Fibroblast of gingiva (primary cell): ENCODE measurements around the gene NEURL1.
A peak's percentile ranks its signal among the peaks of the same experiment; 100 is the strongest.

Experiments
- DNase-seq: peaks from one replicate; pipeline ENCODE4 v3.0.0-alpha.2; 2011; ENCODE audit warnings: low read depth

NEURL1 gene, protein sequence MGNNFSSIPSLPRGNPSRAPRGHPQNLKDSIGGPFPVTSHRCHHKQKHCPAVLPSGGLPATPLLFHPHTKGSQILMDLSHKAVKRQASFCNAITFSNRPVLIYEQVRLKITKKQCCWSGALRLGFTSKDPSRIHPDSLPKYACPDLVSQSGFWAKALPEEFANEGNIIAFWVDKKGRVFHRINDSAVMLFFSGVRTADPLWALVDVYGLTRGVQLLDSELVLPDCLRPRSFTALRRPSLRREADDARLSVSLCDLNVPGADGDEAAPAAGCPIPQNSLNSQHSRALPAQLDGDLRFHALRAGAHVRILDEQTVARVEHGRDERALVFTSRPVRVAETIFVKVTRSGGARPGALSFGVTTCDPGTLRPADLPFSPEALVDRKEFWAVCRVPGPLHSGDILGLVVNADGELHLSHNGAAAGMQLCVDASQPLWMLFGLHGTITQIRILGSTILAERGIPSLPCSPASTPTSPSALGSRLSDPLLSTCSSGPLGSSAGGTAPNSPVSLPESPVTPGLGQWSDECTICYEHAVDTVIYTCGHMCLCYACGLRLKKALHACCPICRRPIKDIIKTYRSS

DNA sequence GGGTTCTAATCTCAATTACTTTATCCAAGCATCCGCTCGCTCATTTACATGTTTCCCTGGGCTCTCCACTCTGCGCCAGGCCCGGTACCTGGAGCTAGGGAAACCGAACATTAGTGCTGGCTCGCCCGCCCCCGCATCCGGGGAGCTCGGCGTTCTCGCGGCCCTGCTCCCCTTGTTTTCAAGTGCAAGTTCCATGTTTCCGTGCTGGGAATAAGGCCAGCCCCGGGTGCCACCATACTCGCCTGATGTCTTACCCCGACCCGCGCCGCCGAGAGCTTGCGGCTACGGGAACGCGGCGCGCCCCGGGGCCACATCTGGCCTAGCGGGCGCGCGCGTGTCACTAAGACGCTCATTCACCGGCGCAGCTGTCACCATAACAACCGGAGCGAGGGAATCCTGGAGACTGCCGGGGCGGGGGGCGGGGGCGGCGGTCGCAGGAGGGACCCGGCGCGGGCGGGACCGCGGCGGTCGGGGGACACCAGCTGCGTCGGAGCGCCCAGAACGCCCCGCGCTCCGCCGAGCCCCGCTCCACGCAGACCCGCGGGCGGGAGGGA is at the start of gene NEURL1:
NEURL1 (plus strand) TSS at position 344 of the 554 bp plus-strand sequence. CDS start 683 bp downstream, outside the sequence.
- no peak for DNase-seq

DNA sequence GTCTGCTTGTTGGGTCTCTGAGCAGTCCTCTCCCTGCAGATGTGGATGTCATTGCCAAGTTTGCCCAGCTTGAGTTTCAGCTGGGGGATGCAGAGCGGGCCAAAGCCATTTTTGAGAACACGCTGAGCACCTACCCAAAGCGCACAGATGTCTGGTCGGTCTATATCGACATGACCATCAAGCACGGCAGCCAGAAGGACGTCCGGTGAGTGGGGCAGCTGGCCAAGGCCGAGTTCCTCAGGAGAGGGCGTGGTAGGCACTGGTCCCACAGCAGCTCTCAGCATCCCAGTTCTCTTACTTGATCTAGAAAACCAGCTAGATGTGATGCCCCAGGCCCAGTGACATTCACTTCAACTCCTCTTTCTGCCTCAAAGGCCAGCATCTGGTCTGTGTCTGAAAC is 49.0 kb upstream of the NEURL1 start:
- DNase-seq: no peak

- no peak for DNase-seq
Measured at GRCh38 chr10:103445366-103445765, 48.1 kb upstream of the NEURL1 start.

- DNase-seq: peak; percentile 89
Measured at GRCh38 chr10:103445767-103446567, 47.5 kb upstream of the NEURL1 start.

DNA sequence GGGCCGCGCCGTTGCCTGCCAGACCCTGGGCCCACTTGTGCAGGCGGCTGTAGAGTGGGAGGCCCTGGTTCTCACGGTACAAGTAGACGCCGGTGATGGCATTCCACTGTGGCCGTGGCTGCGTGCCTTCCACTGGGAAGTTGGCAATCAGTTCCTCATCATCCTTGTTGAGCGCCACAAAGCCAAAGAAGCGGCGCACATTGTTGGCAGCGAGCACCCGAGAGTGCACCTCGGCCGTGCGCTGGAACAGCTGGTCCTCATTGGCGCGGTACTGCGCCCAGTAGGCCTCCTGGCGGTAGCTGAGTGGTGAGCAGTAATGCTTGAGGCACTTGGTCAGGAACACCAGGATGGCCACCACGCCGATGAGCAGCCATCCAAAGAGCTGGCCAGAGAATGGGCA is 46.3 kb upstream of the NEURL1 start:
- no peak for DNase-seq

DNA sequence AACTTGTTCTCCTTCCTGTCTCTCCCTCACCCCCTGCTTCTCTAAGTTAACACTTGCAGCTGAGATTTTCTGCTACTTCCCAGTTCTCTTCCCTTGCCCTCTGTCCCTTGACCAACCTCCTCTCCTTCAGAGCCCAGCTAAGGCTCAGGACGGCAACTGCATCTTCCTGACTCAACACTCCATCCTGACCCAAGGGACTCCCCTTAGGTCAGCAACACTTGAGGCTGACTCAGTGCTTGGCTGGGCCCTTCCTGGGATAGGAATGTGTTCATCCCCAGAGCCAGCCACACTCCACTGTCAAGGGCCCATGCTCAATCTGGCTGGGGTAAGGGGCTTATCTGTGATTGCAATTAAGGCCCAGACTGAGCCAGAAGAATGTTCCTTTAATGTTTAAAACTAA is 44.8 kb upstream of the NEURL1 start:
- DNase-seq: peak; percentile 86

DNA sequence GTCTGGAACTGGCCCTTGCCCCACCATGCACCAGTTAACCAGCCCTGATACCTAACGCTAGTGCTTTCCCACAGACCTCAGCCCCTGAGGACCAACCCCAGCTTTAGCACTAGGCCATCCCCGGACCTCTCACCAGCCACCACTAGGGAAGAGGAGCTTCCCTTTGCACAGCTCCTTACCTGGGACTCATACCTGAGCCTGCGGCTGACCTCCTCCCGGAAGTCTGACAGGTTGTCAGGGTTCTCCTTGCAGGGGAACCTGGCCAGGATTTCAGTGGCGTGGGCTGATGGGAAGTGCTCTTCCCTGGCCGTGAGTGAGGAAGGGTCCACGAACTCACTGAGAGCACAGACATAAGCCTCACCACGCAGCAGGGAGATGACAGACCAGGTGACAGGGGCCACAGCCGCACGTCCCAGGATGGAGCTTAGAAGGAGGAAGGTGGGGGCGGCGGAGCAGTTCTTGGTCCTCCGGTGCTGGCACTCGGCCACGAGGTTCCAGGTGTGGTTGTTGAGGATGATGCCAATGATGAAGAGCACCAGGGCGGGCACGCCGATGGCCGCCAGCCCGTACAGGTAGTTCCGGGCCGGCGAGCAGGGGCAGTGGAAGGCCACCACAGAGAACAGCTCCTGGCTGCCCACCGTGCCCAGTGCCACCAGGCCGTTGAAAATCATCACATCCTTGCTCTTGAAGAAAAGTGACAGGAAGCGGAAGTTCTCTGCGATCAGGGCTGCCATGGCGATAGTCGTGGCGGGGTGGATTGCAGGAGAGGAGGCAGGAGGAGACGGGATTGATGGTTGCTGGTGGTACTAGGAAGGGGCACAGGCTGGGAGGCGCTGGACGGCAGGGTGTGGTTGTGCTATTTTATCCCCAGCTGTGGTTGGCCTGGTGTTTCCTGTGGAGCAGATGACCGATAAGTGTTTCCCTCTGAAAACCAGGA is 44.0 kb upstream of the NEURL1 start:
- DNase-seq: no peak

GRCh38 chr10:103450201-103450695 is 43.3 kb upstream of the NEURL1 start:
- no peak for DNase-seq

GRCh38 chr10:103451091-103451813 is 42.3 kb upstream of the NEURL1 start:
- DNase-seq: peak; percentile 69

- peak; percentile 50 for DNase-seq
Measured at GRCh38 chr10:103451831-103452505, 41.5 kb upstream of the NEURL1 start, which contains the start of gene CALHM2. Gene CALHM2 (minus strand): TSS chr10:103452370. CDS start chr10:103449941, 2,429 bp downstream.

GRCh38 chr10:103452506-103453230 is 40.8 kb upstream of the NEURL1 start:
- no peak for DNase-seq

DNA sequence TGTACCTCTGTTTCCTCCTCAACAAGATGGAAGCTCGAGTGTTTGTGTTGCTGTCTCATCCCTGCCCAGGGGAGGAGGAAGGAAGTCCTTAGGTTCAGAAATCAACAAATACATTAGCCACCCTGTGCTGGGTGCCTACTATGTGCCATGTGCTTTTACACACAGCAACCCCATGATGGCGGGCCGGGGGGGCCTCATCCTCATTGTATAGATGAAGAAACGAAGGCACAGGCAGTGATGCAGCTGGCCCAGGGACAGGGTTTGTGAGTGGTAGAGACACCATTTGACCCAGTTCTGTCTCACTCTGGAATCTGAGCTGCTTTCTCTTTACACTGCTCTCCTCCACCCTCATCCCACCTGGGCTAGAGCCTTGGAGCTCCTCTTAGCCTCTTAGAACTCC is 39.5 kb upstream of the NEURL1 start:
- no peak for DNase-seq

DNA sequence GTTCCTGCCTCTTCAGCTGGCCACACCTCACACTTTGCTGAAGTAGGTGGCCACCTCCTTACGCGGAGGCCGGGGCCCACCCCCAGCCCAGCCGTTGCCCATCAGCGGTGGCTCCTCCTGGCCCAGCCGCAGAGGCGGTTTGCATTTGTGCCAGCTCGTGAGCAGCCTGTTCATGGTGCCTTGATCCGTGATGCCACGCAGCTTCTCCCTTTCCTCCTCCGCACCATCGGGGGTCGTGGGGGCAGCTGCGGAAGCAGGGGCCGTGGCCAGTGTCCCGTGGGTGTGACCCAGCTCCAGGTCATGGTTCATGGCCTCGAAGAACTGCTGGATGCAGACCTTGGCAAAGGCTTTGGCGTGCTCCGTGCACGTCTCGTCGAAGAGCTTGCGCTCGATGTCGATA is 38.3 kb upstream of the NEURL1 start:
- DNase-seq: no peak

DNA sequence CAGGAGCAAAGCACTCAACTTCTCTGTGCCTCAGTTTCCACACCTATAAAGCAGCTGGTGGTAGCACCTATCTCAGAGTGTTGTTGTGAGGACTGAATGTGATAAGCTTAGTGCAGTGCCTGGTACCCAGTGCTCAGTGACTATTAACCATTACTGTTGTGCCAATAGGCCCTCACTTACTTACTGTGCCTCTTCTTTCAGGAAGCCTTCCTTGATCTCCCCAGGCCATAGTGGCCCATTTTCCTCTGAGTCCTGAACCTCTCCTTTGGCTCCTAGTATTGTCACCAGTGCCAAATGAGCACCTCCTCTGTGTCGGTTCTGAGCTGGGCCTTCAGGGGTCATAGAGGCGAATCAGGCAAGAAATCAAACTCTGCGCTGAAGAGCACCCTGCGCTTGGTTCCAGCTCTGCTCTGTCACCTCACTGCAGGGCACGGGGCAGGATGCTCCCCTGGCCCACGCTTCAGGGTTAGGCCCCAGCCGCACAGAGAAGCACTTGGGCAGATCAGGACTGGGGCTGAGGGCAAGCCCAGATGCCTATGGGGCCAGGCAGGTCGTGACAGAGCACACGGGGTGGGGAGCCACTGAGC is 37.3 kb upstream of the NEURL1 start:
- DNase-seq: no peak

- DNase-seq: no peak
Measured at GRCh38 chr10:103457176-103457712, 36.3 kb upstream of the NEURL1 start.

DNA sequence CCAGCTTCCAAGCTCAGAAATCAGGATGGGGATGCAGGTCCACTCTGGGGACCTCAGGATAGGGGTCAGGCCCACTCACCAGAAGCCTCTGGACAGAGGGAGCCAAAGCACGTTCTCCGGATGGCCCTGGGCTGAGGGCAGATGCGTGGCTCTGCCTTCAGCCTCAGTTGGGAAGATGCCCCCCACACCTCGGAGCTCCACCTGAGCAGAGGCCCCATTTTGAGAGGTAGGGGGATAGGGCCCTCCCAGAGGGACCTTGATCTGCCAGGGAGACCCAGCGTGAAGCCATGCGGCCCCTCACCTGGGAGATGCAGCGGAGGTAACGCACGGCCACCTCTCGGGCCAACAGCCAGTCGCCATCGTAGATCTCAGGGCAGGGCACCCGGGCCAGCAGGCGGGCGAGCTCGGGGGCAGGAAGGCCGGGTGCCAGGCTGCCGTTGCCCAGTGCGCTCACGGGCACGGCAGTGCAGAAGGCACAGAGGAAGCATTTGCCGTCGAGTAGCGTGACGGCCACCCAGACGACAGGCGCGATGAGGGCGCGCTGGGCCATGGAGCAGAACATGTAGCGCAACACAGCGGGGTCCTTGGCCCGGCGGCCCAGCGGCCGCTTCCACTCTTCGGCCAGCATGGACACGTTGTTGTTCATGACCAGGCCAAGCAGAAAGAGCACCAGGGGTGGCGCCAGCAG is 35.5 kb upstream of the NEURL1 start:
- DNase-seq: no peak

GRCh38 chr10:103458720-103459119 is 34.8 kb upstream of the NEURL1 start, which contains the start of gene CALHM1:
Gene CALHM1 (minus strand): TSS chr10:103458900. CDS start chr10:103458751, 149 bp downstream.
- DNase-seq: no peak

- DNase-seq: no peak
Measured at GRCh38 chr10:103459615-103460014, 33.9 kb upstream of the NEURL1 start.
